Esophagus muscularis mucosa (tissue), 3 donors: ENCODE data around the gene C1QTNF5.

ENCODE experiments used
- CTCF ChIP-seq, 3 experiments: fragments of 200-600 bp in 2 of 3; fragments of 450-650 bp in 1 of 3; sonication (generic) in 2 of 3; IDR thresholded peaks; one replicate each; pipeline ENCODE4 v1.5.1; 2017 to 2019; ENCODE audit warnings: antibody characterized with exemption in 3 of 3, mild to moderate bottlenecking in 2 of 3, moderate library complexity in 1 of 3
- POLR2AphosphoS5 ChIP-seq, 2 donors: sonication (generic); formaldehyde crosslinking; IDR thresholded peaks; one replicate each; pipeline ENCODE4 v1.6.1; 2017; ENCODE audit warnings: antibody characterized with exemption in 2 of 2

DNA sequence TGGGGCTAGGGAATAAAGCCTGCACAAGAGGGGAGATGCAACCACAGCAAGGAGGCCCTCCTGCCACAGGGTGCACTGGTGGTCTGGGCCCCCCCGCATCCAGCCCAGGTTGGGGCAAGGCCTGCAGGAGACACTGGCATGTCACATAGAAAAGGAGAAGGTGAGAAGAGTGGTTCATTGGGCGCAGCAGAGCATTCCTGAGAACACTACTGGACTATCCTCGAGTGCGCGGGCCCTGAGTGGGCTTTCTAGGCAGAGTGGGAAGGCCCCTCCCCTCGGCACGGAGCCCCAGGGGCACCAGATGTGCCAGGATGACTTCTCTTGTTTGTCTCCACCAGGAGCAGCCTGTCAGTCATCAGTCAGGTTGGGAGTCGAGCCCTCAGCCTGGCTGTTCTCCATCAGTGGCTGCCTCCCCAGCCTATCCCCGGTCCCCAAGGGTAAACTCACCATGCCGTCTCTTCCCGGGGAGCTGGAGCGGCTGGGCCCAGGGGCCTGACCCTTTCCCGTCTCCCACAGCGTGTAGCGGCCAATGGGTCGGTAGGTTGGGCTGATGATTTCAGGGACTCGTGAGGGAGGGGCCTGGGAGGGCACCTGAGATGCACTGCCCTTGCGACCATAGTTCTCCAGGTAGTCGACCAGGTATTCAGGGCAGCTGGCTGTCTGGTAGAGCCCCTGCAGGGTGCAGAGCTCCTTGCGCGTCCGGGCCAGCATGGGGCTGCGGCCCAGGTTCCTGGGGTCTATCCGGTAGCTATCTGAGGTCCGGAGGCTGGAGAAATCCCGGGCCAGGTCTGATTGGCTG lies 31.8 kb upstream of the C1QTNF5 start:
- TF ChIP-seq CTCF (IDR thresholded peaks at IDR 0.05) (no peak), POLR2AphosphoS5 (IDR thresholded peaks at IDR 0.05) (no peak)
